ENCODE results near the gene FAAH. TPM values are rescaled to one million over a fixed set of nuclear protein-coding genes. Genes with fewer than 3 reads are reported as not detected.

Gene FAAH
- total and polyA plus RNA-seq, 2 of the 13 experiments (the other 11 are each of a cell fraction or from before 2014, with no cell fraction given), result 5.4 to 11.0 TPM

DNA sequence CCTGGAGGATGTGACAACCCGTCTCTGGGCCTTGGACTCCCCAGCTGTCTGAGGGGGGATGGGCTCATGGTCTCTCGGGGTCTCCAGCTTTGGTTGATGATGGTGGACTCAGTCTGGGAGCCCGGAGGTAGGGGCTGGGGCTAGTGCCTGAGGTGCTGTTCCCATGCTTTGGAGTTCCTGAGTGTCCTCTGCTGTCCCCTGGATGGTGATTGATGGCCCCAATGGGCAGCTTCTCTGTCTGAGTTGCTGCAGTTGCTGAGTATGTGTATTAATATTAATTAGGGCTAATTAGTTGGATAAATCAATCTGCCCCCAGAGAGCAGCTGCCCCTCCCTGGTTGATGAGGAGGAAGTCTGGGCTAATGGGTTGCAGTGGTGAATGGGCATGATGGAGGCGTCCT is 30.6 kb downstream of the FAAH start:
- POLR2A ChIA-PET, result no interaction called here
- H3K9ac ChIP-seq (ENCODE audit: insufficient read depth, low read depth, low read length), result no peak overlapping the region
- no peak for TF ChIP-seq NFE2 (CRISPR knock-in tag; IDR thresholded peaks at IDR 0.05)
- peak; percentile 80; the same call in 1 of the 2 replicates for TF ChIP-seq ZNF768 (CRISPR knock-in tag; IDR thresholded peaks at IDR 0.05)
- no peak for TF ChIP-seq SP140L (CRISPR knock-in tag; IDR thresholded peaks at IDR 0.05; ENCODE audit: borderline replicate concordance)
- TF ChIP-seq, protein P1, sequence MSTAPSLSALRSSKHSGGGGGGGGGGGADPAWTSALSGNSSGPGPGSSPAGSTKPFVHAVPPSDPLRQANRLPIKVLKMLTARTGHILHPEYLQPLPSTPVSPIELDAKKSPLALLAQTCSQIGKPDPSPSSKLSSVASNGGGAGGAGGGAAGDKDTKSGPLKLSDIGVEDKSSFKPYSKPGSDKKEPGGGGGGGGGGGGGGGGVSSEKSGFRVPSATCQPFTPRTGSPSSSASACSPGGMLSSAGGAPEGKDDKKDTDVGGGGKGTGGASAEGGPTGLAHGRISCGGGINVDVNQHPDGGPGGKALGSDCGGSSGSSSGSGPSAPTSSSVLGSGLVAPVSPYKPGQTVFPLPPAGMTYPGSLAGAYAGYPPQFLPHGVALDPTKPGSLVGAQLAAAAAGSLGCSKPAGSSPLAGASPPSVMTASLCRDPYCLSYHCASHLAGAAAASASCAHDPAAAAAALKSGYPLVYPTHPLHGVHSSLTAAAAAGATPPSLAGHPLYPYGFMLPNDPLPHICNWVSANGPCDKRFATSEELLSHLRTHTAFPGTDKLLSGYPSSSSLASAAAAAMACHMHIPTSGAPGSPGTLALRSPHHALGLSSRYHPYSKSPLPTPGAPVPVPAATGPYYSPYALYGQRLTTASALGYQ (CRISPR knock-in tag; IDR thresholded peaks at IDR 0.05), result no peak
- no peak for TF ChIP-seq RFX3 (CRISPR knock-in tag; IDR thresholded peaks at IDR 0.05)
- 27% methylated on average over 3 of the region's 4 CpGs for WGBS (ENCODE audit: low lambda C conversion rate)
- DNase-seq (ENCODE audit: low spot score) (no peak), ATAC-seq (no peak), FAIRE-seq (no peak)
- no peaks in the 10 kb centered on the region for H3K9me3 ChIP-seq (ENCODE audit: low read length)
- no peak overlapping the region for H3K4me3 ChIP-seq (replicated peaks in 1 of 3; ENCODE audit: insufficient read depth in 1 of 3, low read depth in 2 of 3, low read length in 3 of 3)
- peaks cover 10% of the 10 kb centered on the region for H3K4me1 ChIP-seq (ENCODE audit: insufficient read depth, low read length)
- in situ Hi-C loops (cut with HindIII; ENCODE audit: extremely low pct_ligation_motif_present, low pct_unique_long_range_greater_than_20kb), result no loop called here
- intact Hi-C loops (cut with micrococcal nuclease; ENCODE audit: unreplicated experiment), result no loop called here
- H3K79me2 ChIP-seq (ENCODE audit: insufficient read depth, low read length), result no peaks in the 10 kb centered on the region
- no peak overlapping the region for H3K4me2 ChIP-seq (ENCODE audit: low read depth, low read length)
- no peaks in the 10 kb centered on the region for H4K20me1 ChIP-seq (ENCODE audit: insufficient read depth, low read length)
- H2AFZ ChIP-seq (ENCODE audit: low read length), result no peak overlapping the region
- H3K27ac ChIP-seq (ENCODE audit: extremely low read length, insufficient read depth, low read length), result no peak overlapping the region
- no peaks in the 10 kb centered on the region for H3K36me3 ChIP-seq (replicated peaks in 1 of 2; ENCODE audit: control insufficient read depth in 1 of 2, insufficient read depth in 2 of 2, low read length in 2 of 2)
- CTCF ChIA-PET (ENCODE audit: low intra/inter-chr PET ratio, low total read pairs), result no interaction called here
- H3K27me3 ChIP-seq (ENCODE audit: control insufficient read depth in 1 of 2, insufficient read depth in 2 of 2, low read length in 2 of 2), result peaks cover 0 to 13% of the 10 kb centered on the region in 2 experiments; a peak in 1 of 5 replicates
- BruUV-seq (replicated peaks), result no TSS peak

DNA sequence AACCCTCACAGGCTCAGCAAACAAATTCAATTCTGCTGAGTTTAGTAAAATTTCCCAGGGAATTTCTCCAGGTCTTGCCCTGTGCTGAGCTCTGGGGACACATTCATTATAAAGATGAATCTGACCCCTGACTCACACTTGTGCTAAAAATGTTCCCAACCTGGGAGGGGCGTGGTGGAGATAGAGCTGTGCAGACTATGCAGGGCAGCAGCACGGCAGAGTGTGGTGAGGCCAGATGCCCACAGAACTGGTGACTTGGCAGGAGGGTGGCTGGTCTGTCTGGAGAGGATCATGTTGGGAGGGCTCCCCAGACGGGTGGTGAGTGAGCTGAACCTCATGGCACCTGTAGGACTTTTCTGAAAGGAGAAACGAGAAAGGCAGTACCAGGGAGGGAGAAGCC is 31.6 kb downstream of the FAAH start:
- Histone ChIP-seq H3K4me2 (ENCODE audit: low read depth, low read length) (no peak overlapping the region), H3K27me3 (ENCODE audit: control insufficient read depth in 1 of 2, insufficient read depth in 2 of 2, low read length in 2 of 2) (peaks cover 0 to 11% of the 10 kb centered on the region in 2 experiments; a peak in 2 of 5 replicates), H3K36me3 (replicated peaks in 1 of 2; ENCODE audit: control insufficient read depth in 1 of 2, insufficient read depth in 2 of 2, low read length in 2 of 2) (no peaks in the 10 kb centered on the region), H3K79me2 (ENCODE audit: insufficient read depth, low read length) (no peaks in the 10 kb centered on the region), H3K4me3 (replicated peaks in 1 of 3; ENCODE audit: insufficient read depth in 1 of 3, low read depth in 2 of 3, low read length in 3 of 3) (no peak overlapping the region), H3K4me1 (ENCODE audit: insufficient read depth, low read length) (no peaks in the 10 kb centered on the region; the same call in 1 of the 2 replicates), H2AFZ (ENCODE audit: low read length) (no peak overlapping the region), H3K9ac (ENCODE audit: insufficient read depth, low read depth, low read length) (no peak overlapping the region), H3K27ac (ENCODE audit: extremely low read length, insufficient read depth, low read length) (no peak overlapping the region), H4K20me1 (ENCODE audit: insufficient read depth, low read length) (no peaks in the 10 kb centered on the region), H3K9me3 (ENCODE audit: low read length) (no peaks in the 10 kb centered on the region)
- BruUV-seq (replicated peaks), result no TSS peak
- ChIA-PET POLR2A (no interaction called here), CTCF (ENCODE audit: low intra/inter-chr PET ratio, low total read pairs) (no interaction called here)
- FAIRE-seq (no peak), DNase-seq (ENCODE audit: low spot score) (no peak), ATAC-seq (no peak)
- in situ Hi-C loops (cut with HindIII; ENCODE audit: extremely low pct_ligation_motif_present, low pct_unique_long_range_greater_than_20kb), result no loop called here
- intact Hi-C loops (cut with micrococcal nuclease; ENCODE audit: unreplicated experiment), result no loop called here
- 0% methylated on average over 4 of the region's 4 CpGs for WGBS (ENCODE audit: low lambda C conversion rate)
- no peak for TF ChIP-seq NFIC (IDR thresholded peaks at IDR 0.05; ENCODE audit: low read length)
- TF ChIP-seq ZNF562 (CRISPR knock-in tag; IDR thresholded peaks at IDR 0.05; ENCODE audit: borderline replicate concordance), result no peak
- TF ChIP-seq, protein P2, sequence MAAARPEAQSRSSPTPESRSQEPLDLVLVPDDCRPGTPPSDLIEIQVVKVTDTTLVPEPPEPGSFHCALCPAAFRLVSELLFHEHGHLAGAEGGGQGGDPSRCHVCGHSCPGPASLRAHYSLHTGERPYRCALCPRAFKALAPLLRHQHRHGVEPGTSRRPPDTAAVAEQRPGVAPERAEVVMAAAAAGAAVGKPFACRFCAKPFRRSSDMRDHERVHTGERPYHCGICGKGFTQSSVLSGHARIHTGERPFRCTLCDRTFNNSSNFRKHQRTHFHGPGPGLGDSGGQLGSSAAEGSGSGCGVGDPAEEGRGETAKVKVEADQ (CRISPR knock-in tag; IDR thresholded peaks at IDR 0.05; ENCODE audit: borderline replicate concordance), result no peak
